Mammary epithelial cell (primary cell): ENCODE measurements around the gene HOMER2.

Source experiments
- CTCF ChIP-seq, 2 donors: IDR thresholded peaks in 1 of 2; conservative IDR thresholded peaks in 1 of 2; 2 replicates each; pipeline ENCODE4 v1.5.1; 2011 to 2012; ENCODE audit warnings: inconsistent platforms in 2 of 2, low read length in 2 of 2, mild to moderate bottlenecking in 2 of 2, control low read depth in 1 of 2, low read depth in 1 of 2; ENCODE audit not compliant: insufficient read depth in 1 of 2; ENCODE audit errors: extremely low read depth in 1 of 2
- EZH2 ChIP-seq: IDR thresholded peaks from 2 replicates; pipeline ENCODE4 v1.6.1; 2012; ENCODE audit warnings: low read length, inconsistent platforms, borderline replicate concordance

GRCh38 chr15:82847703-82848102, 104.8 kb downstream of the HOMER2 start:
- no peak for TF ChIP-seq CTCF (conservative IDR thresholded peaks at IDR 0.05 in 1 of 2, IDR thresholded peaks at IDR 0.05 in 1 of 2; ENCODE audit: extremely low read depth in 1 of 2, insufficient read depth in 1 of 2, low read depth in 1 of 2, low read length in 2 of 2)
- no peak for TF ChIP-seq EZH2
